GM12878 (cell line): ENCODE results near the gene ROCK1. TPM values are rescaled to one million over a fixed set of nuclear protein-coding genes. Genes with fewer than 3 reads are reported as not detected.
A peak's percentile ranks its signal among the peaks of the same experiment; 100 is the strongest.

Experiments
- ATAC-seq: fragments of 200-7000 bp; cut with Tn5 transposase; 3 replicates; pipeline ENCODE4 v1.9.1; 2020; ENCODE audit warnings: mild to moderate bottlenecking, moderate library complexity
- BruUV-seq: library from RNA; stranded (reverse); fragments of 400-500 nt; replicated peaks from 2 replicates; lab custom pipeline; 2021; lab: Mats Ljungman, UMichigan
- CTCF ChIA-PET: fragments of 300-600 bp; sonication (Branson Sonifier 250); formaldehyde crosslinking; extraction: SDS; loops from one replicate; lab custom pipeline; 2021; ENCODE audit warnings: inconsistent platforms; lab: Yijun Ruan, JAX
- POLR2A ChIA-PET: fragments of 350-600 bp; formaldehyde crosslinking; extraction: SDS; loops from one replicate; lab custom pipeline; 2021; ENCODE audit warnings: inconsistent platforms; lab: Charles Lee
- RAD21 ChIA-PET: fragments of 300-600 bp; sonication (Branson Sonifier 250); formaldehyde crosslinking; loops from one replicate; lab custom pipeline; 2023; ENCODE audit warnings: antibody characterized with exemption; ENCODE audit not compliant: unreplicated experiment; lab: Charles Lee
- SMC1A ChIA-PET: fragments of 300-600 bp; sonication (Branson Sonifier 250); formaldehyde crosslinking; loops from one replicate; lab custom pipeline; 2023; ENCODE audit not compliant: unreplicated experiment, uncharacterized antibody; lab: Charles Lee
- DNase-seq: peaks from one replicate; pipeline ENCODE4 v3.0.0-alpha.2; 2011; ENCODE audit warnings: low read depth, low spot score
- FAIRE-seq: peaks from 3 replicates; lab custom pipeline; 2011; peaks lifted over from hg19 to GRCh38; lab: Jason Lieb, UNC
- H2AFZ ChIP-seq: 2 replicates; pipeline ENCODE4 v1.6.0; 2011; ENCODE audit warnings: low read depth, low read length, control low read depth; ENCODE audit not compliant: control insufficient read depth
- H3K27ac ChIP-seq: 2 replicates; pipeline ENCODE4 v1.5.1; 2011; ENCODE audit warnings: control low read depth; ENCODE audit not compliant: control insufficient read depth, insufficient read depth
- H3K27me3 ChIP-seq, 2 experiments: replicated peaks in 1 of 2; 2 replicates each; pipeline versions ENCODE4 v1.6.0 to v1.6.1; 2011; ENCODE audit warnings: low read length in 1 of 2; ENCODE audit not compliant: control insufficient read depth in 2 of 2, insufficient read depth in 2 of 2
- H3K36me3 ChIP-seq, 2 experiments: 2 replicates each; pipeline ENCODE4 v1.5.1; 2011; ENCODE audit warnings: low read length in 1 of 2; ENCODE audit not compliant: control insufficient read depth in 2 of 2, insufficient read depth in 2 of 2
- H3K4me1 ChIP-seq: 2 replicates; pipeline ENCODE4 v1.6.1; 2011; ENCODE audit warnings: mild to moderate bottlenecking, low read length, moderate library complexity, mixed read lengths; ENCODE audit not compliant: control insufficient read depth, insufficient read depth
- H3K4me2 ChIP-seq: 2 replicates; pipeline ENCODE4 v1.6.0; 2011; ENCODE audit warnings: control low read depth; ENCODE audit not compliant: control insufficient read depth, insufficient read depth
- H3K4me3 ChIP-seq: fragments of 200-600 bp; sonication (generic); 2 replicates; pipeline ENCODE4 v1.5.1; 2016
- H3K79me2 ChIP-seq: 2 replicates; pipeline ENCODE4 v1.6.0; 2011; ENCODE audit warnings: low read length; ENCODE audit not compliant: control insufficient read depth, insufficient read depth
- H3K9ac ChIP-seq: 2 replicates; pipeline ENCODE4 v1.8.0; 2011; ENCODE audit warnings: low read length, control low read depth, mixed read lengths; ENCODE audit not compliant: control insufficient read depth, insufficient read depth
- H3K9me3 ChIP-seq: replicated peaks from 3 replicates; pipeline ENCODE4 v1.5.1; 2011; ENCODE audit warnings: mild to moderate bottlenecking, low read length; ENCODE audit not compliant: control insufficient read depth, insufficient read depth
- H4K20me1 ChIP-seq: 2 replicates; pipeline ENCODE4 v1.6.0; 2011; ENCODE audit not compliant: control insufficient read depth, insufficient read depth
- FOXK2 ChIP-seq: fragments of 450-650 bp; IDR thresholded peaks from 2 replicates; pipeline ENCODE4 v1.6.1; 2017; ENCODE audit warnings: mild to moderate bottlenecking, moderate library complexity
- KAT2A ChIP-seq: conservative IDR thresholded peaks from 2 replicates; pipeline ENCODE4 v1.6.1; 2011; ENCODE audit warnings: low read depth, low read length; ENCODE audit not compliant: control insufficient read depth
- RB1 ChIP-seq: fragments of 450-650 bp; formaldehyde crosslinking; IDR thresholded peaks from 2 replicates; pipeline ENCODE4 v1.6.1; 2017; ENCODE audit warnings: mild to moderate bottlenecking, borderline replicate concordance
- WGBS: methylation state at CpG from one replicate; pipeline ENCODE4 v1.1.6; 2016; ENCODE audit warnings: low lambda C conversion rate; ENCODE audit not compliant: insufficient replicate concordance, insufficient coverage; ENCODE audit errors: missing lambda C conversion rate; 5-methylcytosine and 5-hydroxymethylcytosine counted together
- in situ Hi-C: fragments of 300-500 bp; cut with MboI; formaldehyde crosslinking; loops from 9 replicates; pipeline ENCODE4 v1.14.3; 2018; ENCODE audit warnings: mixed read lengths
- intact Hi-C: fragments of 100-400 bp; cut with micrococcal nuclease; formaldehyde crosslinking; loops from one replicate; pipeline ENCODE4 v1.14.2; 2022; ENCODE audit not compliant: unreplicated experiment
- polyA plus RNA-seq, 11 experiments: library from polyadenylated mRNA; depleted of rRNA in 4 of 11; unstranded in 6 of 11; stranded (reverse) in 5 of 11; fragments of >200 nt; fragmentation: Nextera tagmentation in 4 of 11; fragmentation: Illumina TruSeq in 1 of 11; extraction: Ambion mirVana in 4 of 11; extraction: Trizol in 1 of 11; gene quantifications; 1 replicate in 1 of 11; 2 replicates in 10 of 11; pipeline versions ENCODE4 v1.2.1 to v1.2.3, GENCODE V29; 2011 to 2016; ENCODE audit warnings: inconsistent platforms in 2 of 11, missing spikeins in 2 of 11, low read depth in 1 of 11
- total RNA-seq, 4 experiments: library from RNA; depleted of rRNA in 3 of 4; stranded (reverse); fragments of >200 nt in 3 of 4; fragmentation: Illumina TruSeq in 1 of 4; extraction: Trizol in 1 of 4; gene quantifications; 2 replicates each; pipeline versions ENCODE4 v1.2.1 to v1.2.3, GENCODE V29; 2013 to 2021
- TF ChIP-seq, protein P1 (sequence below): fragments of 150-350 bp; IDR thresholded peaks from 2 replicates; pipeline ENCODE4 v1.6.1; 2016; ENCODE audit warnings: low read depth, low read length

The ROCK1 gene
- total and polyA plus RNA-seq, 10 of the 15 experiments (the other 5 are each of a cell fraction or from before 2014, with no cell fraction given): 14.8 to 46.6 (median 29.5) TPM

DNA sequence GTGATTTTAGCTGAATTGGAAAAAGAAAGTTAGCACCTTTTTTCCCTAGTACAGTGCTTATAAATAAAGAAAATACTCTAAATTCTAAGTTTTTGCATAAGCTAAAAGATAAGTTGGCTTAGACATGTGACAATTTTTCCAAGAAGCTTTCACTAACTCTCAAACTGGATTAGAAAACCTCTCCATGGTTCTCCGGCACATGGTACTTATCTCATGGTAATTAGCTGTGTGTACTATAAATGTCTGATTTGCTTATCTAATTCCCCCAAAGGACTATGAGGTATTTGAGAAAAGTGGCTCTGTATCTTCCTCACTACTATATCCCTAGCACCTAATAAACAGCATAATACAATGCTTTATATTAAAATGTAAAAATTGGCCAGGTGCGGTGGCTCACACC is 71.1 kb downstream of the ROCK1 start:
- intact Hi-C loops: loop anchor here (10.0 kb wide), 1 partner anchor 134 kb away; no protein-coding TSS in a partner anchor
- ChIA-PET SMC1A (interaction anchor here (1.4 kb wide), 1 partner anchor 10 kb away, joined by 3 read pairs; no protein-coding TSS in a partner anchor), POLR2A (interaction anchor here (0.7 kb wide), 1 partner anchor 17 kb away, joined by 5 read pairs; no protein-coding TSS in a partner anchor), CTCF (interaction anchor here (1.0 kb wide), 1 partner anchor 8 kb away, joined by 3 read pairs; no protein-coding TSS in a partner anchor), RAD21 (no interaction called here)
- H3K27ac ChIP-seq: no peak overlapping the region
- in situ Hi-C loops: no loop called here
- H3K4me2 ChIP-seq: no peak overlapping the region
- no peaks in the 10 kb centered on the region for H3K9me3 ChIP-seq
- no peak for DNase-seq
- H3K79me2 ChIP-seq: no peaks in the 10 kb centered on the region
- WGBS: 89% methylated on average over 2 of the region's 2 CpGs
- no peak overlapping the region for H3K4me3 ChIP-seq
- BruUV-seq: no TSS peak
- no peaks in the 10 kb centered on the region for H4K20me1 ChIP-seq
- H3K9ac ChIP-seq: no peak overlapping the region
- no peak for ATAC-seq
- no peaks in the 10 kb centered on the region for H3K4me1 ChIP-seq
- FAIRE-seq: peak; percentile 23
- peaks cover 0 to 3% of the 10 kb centered on the region in 2 experiments; a peak in 2 of 4 replicates for H3K36me3 ChIP-seq
- no peaks in the 10 kb centered on the region for H3K27me3 ChIP-seq
- H2AFZ ChIP-seq: no peak overlapping the region
- TF ChIP-seq KAT2A (no peak), FOXK2 (no peak), RB1 (no peak)
- TF ChIP-seq, protein P1, sequence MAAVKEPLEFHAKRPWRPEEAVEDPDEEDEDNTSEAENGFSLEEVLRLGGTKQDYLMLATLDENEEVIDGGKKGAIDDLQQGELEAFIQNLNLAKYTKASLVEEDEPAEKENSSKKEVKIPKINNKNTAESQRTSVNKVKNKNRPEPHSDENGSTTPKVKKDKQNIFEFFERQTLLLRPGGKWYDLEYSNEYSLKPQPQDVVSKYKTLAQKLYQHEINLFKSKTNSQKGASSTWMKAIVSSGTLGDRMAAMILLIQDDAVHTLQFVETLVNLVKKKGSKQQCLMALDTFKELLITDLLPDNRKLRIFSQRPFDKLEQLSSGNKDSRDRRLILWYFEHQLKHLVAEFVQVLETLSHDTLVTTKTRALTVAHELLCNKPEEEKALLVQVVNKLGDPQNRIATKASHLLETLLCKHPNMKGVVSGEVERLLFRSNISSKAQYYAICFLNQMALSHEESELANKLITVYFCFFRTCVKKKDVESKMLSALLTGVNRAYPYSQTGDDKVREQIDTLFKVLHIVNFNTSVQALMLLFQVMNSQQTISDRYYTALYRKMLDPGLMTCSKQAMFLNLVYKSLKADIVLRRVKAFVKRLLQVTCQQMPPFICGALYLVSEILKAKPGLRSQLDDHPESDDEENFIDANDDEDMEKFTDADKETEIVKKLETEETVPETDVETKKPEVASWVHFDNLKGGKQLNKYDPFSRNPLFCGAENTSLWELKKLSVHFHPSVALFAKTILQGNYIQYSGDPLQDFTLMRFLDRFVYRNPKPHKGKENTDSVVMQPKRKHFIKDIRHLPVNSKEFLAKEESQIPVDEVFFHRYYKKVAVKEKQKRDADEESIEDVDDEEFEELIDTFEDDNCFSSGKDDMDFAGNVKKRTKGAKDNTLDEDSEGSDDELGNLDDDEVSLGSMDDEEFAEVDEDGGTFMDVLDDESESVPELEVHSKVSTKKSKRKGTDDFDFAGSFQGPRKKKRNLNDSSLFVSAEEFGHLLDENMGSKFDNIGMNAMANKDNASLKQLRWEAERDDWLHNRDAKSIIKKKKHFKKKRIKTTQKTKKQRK: no peak
- TF ChIP-seq, all 136 proteins: peak for 0
